Omental fat pad (tissue), 4 donors: ENCODE results near the gene CELSR3. TPM values are rescaled to one million over a fixed set of nuclear protein-coding genes. Genes with fewer than 3 reads are reported as not detected.
A peak's percentile ranks its signal among the peaks of the same experiment; 100 is the strongest.

Source experiments
- ATAC-seq: fragments of 150-250 bp; one replicate; pipeline ENCODE4 v1.9.1; 2016; ENCODE audit warnings: mild to moderate bottlenecking, moderate library complexity; ENCODE audit not compliant: low FRiP score
- DNase-seq: peaks from one replicate; pipeline ENCODE4 v3.0.0-alpha.2; 2019; ENCODE audit warnings: low spot score
- total RNA-seq, 4 donors: library from RNA; depleted of rRNA; stranded (reverse); fragments of >200 nt; gene quantifications; one replicate each; pipeline ENCODE4 v1.1.0, GENCODE V29; 2016
- TF ChIP-seq, protein P1 (sequence below), 3 donors: fragments of 450-650 bp; IDR thresholded peaks; one replicate each; pipeline ENCODE4 v1.5.1; 2016 to 2017; ENCODE audit warnings: antibody characterized with exemption in 3 of 3, mild to moderate bottlenecking in 3 of 3, moderate library complexity in 2 of 3

The CELSR3 gene
- total RNA-seq, 4 donors from 2014 or later = 0.48 to 2.2 (median 1.1) TPM

DNA sequence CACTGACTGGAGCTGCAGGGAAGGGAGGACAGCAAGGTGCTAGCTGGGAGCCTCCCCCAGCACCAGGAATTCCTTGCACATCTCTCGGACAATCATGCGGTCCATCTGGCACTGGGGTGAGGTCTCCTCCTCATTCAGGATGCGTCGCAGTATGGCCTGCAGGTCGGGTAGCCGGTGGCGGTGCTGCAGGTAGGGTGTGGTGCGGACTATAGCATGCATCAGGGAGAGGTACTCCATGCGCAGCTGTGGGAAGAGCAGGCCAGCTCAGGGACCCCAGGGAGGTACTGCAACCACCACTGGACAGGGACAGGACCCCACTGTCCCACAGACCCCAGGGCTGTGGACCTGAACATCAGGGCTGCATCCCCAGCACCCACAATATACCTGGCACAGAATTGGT lies 11.8 kb upstream of the CELSR3 start:
- DNase-seq (no peak), ATAC-seq (no peak)
- TF ChIP-seq, protein P1, sequence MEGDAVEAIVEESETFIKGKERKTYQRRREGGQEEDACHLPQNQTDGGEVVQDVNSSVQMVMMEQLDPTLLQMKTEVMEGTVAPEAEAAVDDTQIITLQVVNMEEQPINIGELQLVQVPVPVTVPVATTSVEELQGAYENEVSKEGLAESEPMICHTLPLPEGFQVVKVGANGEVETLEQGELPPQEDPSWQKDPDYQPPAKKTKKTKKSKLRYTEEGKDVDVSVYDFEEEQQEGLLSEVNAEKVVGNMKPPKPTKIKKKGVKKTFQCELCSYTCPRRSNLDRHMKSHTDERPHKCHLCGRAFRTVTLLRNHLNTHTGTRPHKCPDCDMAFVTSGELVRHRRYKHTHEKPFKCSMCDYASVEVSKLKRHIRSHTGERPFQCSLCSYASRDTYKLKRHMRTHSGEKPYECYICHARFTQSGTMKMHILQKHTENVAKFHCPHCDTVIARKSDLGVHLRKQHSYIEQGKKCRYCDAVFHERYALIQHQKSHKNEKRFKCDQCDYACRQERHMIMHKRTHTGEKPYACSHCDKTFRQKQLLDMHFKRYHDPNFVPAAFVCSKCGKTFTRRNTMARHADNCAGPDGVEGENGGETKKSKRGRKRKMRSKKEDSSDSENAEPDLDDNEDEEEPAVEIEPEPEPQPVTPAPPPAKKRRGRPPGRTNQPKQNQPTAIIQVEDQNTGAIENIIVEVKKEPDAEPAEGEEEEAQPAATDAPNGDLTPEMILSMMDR (IDR thresholded peaks at IDR 0.05) = no peak

DNA sequence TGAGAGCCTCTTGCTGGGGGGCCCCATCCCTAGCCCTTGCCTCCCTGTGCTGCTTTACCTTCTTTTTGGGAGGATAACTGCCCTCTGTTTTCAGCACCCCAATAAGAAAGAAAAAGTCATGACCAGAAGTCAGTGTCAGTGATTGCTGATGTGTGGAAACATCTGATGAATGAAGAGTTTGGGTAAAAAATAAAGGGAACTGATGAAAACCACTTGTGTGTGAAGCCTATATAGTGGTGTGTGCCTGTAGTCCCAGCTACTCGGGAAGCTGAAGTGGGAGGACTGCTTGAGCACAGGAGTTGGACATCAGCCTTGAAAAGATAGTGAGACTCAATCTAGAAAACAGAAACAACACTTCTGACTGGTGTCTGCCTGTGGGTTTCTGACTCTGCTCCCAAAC lies 9.8 kb upstream of the CELSR3 start:
- DNase-seq (no peak), ATAC-seq (no peak)
- TF ChIP-seq, protein P1 (IDR thresholded peaks at IDR 0.05) = no peak

DNA sequence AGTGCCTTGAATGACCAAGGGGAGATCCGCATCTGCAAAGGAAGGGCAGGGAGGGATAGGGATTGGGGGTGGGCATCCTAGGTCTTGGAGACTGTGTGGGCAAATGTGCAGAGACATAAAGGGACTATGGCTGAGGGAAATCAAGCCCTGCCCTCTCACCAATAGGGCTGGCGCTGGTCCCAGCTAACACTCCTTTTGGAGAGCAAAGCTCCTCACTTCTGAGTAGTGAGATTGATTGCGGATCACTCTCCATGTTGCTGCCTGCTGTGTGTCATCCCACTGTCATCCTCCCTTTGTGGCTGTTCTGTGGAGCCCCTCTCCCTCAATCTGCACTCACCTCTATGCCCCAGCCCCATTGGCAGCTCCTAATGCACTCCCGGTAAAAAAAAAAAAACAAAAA lies 2.2 kb upstream of the CELSR3 start:
- DNase-seq = no peak
- TF ChIP-seq, protein P1 (IDR thresholded peaks at IDR 0.05) = no peak
- ATAC-seq = no peak

DNA sequence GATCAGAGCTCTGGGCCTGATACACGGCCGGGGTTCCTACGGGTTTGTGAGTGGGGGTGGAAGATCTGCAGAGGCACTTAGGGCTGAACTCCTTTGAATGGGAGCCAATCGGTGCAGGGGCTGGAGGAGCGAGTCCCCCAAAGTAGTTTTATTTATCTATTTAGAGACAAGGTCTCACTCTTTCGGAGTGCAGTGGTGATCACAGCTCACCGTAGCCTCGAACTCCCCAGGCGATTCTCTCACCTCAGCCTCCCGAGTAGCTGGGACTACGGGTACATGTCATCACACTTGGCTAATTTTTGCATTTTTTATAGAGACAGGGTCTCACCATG lies 1.6 kb upstream of the CELSR3 start:
- no peak for ATAC-seq
- no peak for DNase-seq
- TF ChIP-seq, protein P1 (IDR thresholded peaks at IDR 0.05) = no peak

DNA sequence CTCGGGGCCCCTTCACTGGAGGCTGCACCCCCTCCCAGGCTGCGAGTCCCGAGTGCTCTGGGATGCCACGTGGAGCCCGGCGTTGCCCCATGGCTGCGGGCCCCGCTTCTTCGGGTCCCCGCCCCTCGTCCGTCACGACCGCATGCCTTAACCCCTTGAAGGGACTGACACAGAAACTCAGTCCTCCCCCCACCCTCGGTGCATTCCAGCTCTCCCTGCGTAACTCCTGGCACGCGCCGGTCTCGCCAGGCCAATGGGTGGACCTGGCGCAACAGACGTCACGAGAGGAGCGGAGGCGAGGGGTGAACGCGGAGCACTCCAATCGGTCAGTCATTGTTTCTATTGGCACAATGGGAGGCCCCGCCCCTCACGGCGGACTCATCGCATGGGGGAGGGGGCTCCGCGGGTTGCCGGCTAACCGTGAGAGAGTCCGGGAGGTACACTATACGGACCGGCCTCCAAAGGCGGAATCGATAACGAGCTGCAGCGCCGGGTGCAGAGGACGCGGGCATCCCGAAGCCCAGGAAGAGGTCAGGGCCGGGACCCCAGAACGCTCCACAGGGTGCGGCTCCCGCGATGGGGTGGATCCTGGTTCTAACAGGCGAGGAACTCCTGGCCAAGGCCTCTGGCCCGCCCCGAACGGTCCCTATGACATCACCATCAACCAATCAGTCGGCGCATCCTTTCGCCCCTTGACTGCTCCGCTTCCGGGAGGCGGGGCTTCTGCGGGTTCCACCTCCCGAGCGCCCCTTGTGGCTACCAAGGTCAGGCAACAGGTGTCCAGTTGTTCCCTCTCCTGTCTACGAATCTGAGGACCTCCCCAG lies 1.0 kb upstream of the CELSR3 start:
- ATAC-seq (peak; percentile 93), DNase-seq (peak; percentile 85)
- TF ChIP-seq, protein P1 (IDR thresholded peaks at IDR 0.05) = peak in 1 of 3 donors; percentile 53

GRCh38 chr3:48662145-48662752 lies 437 bp downstream of the CELSR3 start:
- ATAC-seq (no peak), DNase-seq (no peak)
- TF ChIP-seq, protein P1 (IDR thresholded peaks at IDR 0.05) = no peak
